Astrocyte of the spinal cord (primary cell): ENCODE data around the gene LAMB1.

Experiments used
- DNase-seq: peaks from one replicate; pipeline ENCODE4 v3.0.0; 2011; ENCODE audit warnings: low read depth, low spot score
- H3K4me3 ChIP-seq: 2 replicates; pipeline ENCODE4 v1.5.1; 2011; ENCODE audit warnings: low read depth, mild to moderate bottlenecking, low read length, moderate library complexity
- CTCF ChIP-seq: IDR thresholded peaks from 2 replicates; pipeline ENCODE4 v1.5.1; 2012; ENCODE audit warnings: low read depth, mild to moderate bottlenecking, low read length, inconsistent platforms
- in situ Hi-C: cut with HindIII; loops from 2 replicates; pipeline ENCODE4 v1.10.0; 2017; ENCODE audit warnings: low sequenced_read_pairs

Gene LAMB1

DNA sequence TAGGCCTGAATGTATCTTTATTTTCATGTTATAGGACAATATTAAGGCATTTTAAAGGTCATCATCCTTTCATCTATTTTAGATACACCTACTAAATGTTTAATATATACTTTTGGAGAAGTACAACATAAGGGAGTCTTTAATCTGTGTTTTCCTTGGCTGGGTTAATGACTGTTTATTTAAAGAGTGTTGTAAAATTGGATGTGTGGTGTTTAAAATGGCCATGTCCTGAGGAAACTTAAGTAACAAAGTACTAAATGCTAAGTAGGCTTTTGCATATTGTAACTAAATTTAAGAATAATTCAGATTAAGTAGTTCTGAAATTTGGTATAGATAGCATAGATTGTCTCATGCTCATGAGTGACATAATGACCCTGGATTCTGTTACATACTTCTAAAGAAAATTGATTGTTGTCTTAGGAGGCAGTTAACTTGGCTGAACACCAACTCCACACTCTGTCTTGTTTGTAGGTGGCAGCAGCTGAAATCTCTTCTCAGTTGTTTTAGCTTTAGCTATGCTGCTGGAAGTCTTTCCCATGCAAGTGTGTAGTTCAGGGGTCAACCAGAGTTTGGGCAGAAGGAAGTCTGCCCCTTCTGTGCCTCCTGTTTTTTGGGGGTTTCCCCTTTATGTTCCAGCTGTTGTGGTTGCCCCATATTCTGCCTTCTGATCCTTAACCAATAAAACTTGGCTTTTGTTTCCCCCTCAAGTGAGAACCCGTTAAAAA lies 82.8 kb downstream of the LAMB1 start:
- no peak for TF ChIP-seq CTCF
- in situ Hi-C loops: no loop called here
- no peak overlapping the region for H3K4me3 ChIP-seq
- DNase-seq: peak; percentile 48

DNA sequence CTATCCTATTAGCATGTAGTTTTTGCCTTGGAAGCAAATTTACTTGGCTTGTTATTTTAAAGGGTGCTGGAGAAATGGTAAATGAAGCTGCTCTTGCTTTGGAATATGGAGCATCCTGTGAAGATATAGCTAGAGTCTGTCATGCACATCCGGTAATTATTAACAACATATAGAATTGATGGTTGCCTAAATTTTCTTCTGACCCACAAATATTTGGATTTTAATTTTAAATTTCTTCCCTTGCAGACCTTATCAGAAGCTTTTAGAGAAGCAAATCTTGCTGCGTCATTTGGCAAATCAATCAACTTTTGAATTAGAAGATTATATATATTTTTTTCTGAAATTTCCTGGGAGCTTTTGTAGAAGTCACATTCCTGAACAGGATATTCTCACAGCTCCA lies 84.0 kb downstream of the LAMB1 start:
- no peak for TF ChIP-seq CTCF
- H3K4me3 ChIP-seq: no peak overlapping the region
- in situ Hi-C loops: no loop called here
- no peak for DNase-seq

DNA sequence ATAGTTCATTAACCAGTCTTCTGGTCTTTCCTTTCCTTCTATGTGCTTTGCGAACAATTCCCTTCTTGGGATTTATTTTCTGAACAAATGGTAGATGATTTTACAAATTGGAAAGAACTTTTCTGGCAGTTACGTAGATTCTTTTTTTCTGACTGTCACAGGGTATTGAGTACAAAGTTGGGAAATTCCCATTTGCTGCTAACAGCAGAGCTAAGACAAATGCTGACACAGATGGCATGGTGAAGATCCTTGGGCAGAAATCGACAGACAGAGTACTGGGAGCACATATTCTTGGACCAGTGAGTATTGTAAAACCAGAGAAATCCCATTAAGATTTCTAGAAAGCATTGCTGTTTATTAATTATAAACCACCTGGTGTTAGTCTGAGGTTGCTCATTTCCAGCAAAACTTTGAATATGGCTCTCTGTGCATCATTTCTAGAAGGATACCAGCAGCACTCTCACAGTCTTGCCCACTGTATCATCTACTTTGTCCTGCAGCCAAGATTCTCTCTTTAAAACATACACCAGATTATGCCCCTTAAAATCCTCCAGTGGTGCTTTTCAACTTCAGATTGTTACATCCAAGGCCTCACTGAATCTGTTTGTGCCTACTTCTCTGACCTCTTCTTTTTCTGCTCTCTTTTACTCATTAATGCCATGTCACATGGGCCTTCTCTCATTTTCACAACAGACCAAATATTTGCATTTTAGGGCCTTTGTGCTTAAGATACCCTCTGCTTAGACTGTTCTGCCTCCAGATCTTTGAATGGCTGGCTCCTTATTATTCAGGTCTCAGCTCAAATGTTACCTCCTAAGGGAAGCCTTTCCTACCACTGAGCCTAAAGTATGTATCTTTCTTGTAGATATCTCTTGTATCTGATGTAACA lies 85.0 kb downstream of the LAMB1 start:
- in situ Hi-C loops: no loop called here
- H3K4me3 ChIP-seq: no peak overlapping the region
- no peak for TF ChIP-seq CTCF
- no peak for DNase-seq

DNA sequence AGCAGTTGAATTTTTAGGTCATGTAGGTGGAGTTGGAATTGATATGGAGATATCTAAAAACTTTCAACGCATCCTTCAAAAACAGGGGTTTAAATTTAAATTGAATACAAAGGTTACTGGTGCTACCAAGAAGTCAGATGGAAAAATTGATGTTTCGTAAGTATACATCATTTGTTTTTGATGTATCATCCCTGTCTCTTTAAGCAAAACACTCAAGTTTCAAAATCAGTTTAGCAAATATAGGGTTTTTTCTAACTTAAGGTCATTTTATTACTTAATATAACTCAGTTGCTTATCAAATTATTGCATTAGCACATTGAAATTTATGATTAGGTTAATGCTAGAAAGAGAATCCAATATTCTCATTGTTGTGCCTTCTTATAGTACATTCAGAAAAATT lies 87.4 kb downstream of the LAMB1 start:
- no peak for TF ChIP-seq CTCF
- in situ Hi-C loops: no loop called here
- no peak for DNase-seq
- H3K4me3 ChIP-seq: no peak overlapping the region

DNA sequence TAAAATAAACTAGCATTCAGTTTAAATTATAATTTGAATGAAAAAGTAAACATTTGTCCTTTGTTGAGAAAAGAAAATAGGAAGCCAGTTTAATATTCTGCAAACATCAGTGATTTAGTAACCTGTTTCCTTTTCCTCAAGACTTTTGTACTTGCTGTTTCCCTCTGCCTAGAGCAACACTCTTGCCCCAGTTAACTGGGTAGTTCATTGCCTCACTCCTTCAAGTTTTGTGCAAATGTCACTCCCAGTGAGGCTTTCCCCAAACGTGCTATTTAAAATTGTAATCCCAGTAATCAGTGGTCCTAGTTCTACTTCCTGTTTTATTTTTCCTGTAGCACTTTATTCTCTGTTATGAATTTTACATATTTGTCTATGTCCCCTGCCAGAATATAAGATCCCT lies 88.1 kb downstream of the LAMB1 start:
- H3K4me3 ChIP-seq: no peak overlapping the region
- TF ChIP-seq CTCF: no peak
- no peak for DNase-seq
- in situ Hi-C loops: no loop called here

DNA sequence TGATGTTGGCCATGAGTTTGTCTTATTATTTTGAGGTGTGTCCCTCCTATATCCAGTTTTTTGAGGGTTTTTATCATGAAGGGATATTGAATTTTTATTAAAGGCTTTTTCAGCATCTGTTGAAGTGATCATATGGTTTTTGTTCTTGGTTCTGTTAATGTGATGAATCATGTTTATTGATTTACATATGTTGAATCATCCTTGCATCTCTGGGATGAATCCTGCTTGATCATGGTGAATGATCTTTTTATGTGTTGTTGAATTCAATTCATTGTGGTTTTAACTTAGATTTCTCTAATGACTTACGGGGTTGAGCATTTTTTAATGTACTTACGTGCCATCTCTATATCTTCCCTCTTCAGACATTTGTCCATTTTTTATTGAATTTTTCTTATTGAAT lies 89.1 kb downstream of the LAMB1 start:
- in situ Hi-C loops: no loop called here
- no peak overlapping the region for H3K4me3 ChIP-seq
- TF ChIP-seq CTCF: no peak
- no peak for DNase-seq
